GM23248 (cell line): Measurements from ENCODE around the gene SMYD3. TPM values are rescaled to one million over a fixed set of nuclear protein-coding genes. Genes with fewer than 3 reads are reported as not detected.

Experiments
- DNase-seq: peaks from one replicate; pipeline ENCODE4 v3.0.0-alpha.2; 2015
- H2AFZ ChIP-seq: fragments of 200-600 bp; sonication (generic); 2 replicates; pipeline ENCODE4 v1.6.1; 2016; ENCODE audit warnings: antibody characterized with exemption
- H3F3A ChIP-seq: fragments of 200-600 bp; sonication (generic); 2 replicates; pipeline ENCODE4 v1.6.1; 2016; ENCODE audit warnings: mild to moderate bottlenecking, antibody characterized with exemption, mixed run types; ENCODE audit not compliant: insufficient read depth
- H3K27ac ChIP-seq: fragments of 200-600 bp; sonication (generic); 2 replicates; pipeline ENCODE4 v1.5.1; 2016; ENCODE audit warnings: mild to moderate bottlenecking
- H3K27me3 ChIP-seq: fragments of 200-600 bp; sonication (generic); replicated peaks from 2 replicates; pipeline ENCODE4 v1.6.1; 2016; ENCODE audit warnings: mild to moderate bottlenecking; ENCODE audit not compliant: insufficient read depth
- H3K36me3 ChIP-seq: fragments of 200-600 bp; sonication (generic); 2 replicates; pipeline ENCODE4 v1.6.1; 2016; ENCODE audit warnings: low read depth, mild to moderate bottlenecking
- H3K4me1 ChIP-seq: fragments of 200-600 bp; sonication (generic); 2 replicates; pipeline ENCODE4 v1.6.1; 2016; ENCODE audit warnings: mild to moderate bottlenecking; ENCODE audit not compliant: insufficient read depth
- H3K4me2 ChIP-seq: fragments of 200-600 bp; sonication (generic); one replicate; pipeline ENCODE4 v1.6.1; 2016; ENCODE audit warnings: mild to moderate bottlenecking; ENCODE audit not compliant: unreplicated experiment
- H3K4me3 ChIP-seq: fragments of 200-600 bp; sonication (generic); 2 replicates; pipeline ENCODE4 v1.5.1; 2016; ENCODE audit warnings: mild to moderate bottlenecking
- H3K79me2 ChIP-seq: fragments of 200-600 bp; sonication (generic); 2 replicates; pipeline ENCODE4 v1.6.1; 2016; ENCODE audit warnings: mild to moderate bottlenecking; ENCODE audit not compliant: insufficient read depth
- H3K9ac ChIP-seq: fragments of 200-600 bp; sonication (generic); 2 replicates; pipeline ENCODE4 v1.6.1; 2016; ENCODE audit warnings: mild to moderate bottlenecking
- H3K9me2 ChIP-seq: fragments of 200-600 bp; sonication (generic); 2 replicates; pipeline ENCODE4 v1.6.1; 2016; ENCODE audit warnings: mixed run types, mild to moderate bottlenecking, moderate library complexity; ENCODE audit not compliant: insufficient read depth
- H3K9me3 ChIP-seq: fragments of 200-600 bp; sonication (generic); one replicate; pipeline ENCODE4 v1.6.1; 2017; ENCODE audit warnings: low read depth
- H4K20me1 ChIP-seq: fragments of 200-600 bp; sonication (generic); 2 replicates; pipeline ENCODE4 v1.6.0; 2016; ENCODE audit not compliant: insufficient read depth
- EZH2 ChIP-seq: fragments of 200-600 bp; sonication (generic); IDR thresholded peaks from 2 replicates; pipeline ENCODE4 v1.6.1; 2018; ENCODE audit warnings: antibody characterized with exemption, mild to moderate bottlenecking; ENCODE audit not compliant: insufficient read depth, poor library complexity, severe bottlenecking
- EZH2phosphoT487 ChIP-seq: fragments of 200-600 bp; sonication (generic); IDR thresholded peaks from 2 replicates; pipeline ENCODE4 v1.6.1; 2018; ENCODE audit warnings: antibody characterized with exemption, moderate library complexity, mild to moderate bottlenecking, low read depth; ENCODE audit not compliant: insufficient read depth
- WGBS, 2 experiments: methylation state at CpG; one replicate each; pipeline ENCODE4 v1.1.6; 2015 to 2017; ENCODE audit warnings: low lambda C conversion rate in 2 of 2, low coverage in 1 of 2; ENCODE audit errors: missing lambda C conversion rate in 2 of 2; 5-methylcytosine and 5-hydroxymethylcytosine counted together
- in situ Hi-C: fragments of 300-500 bp; cut with MboI; formaldehyde crosslinking; loops from 2 replicates; pipeline ENCODE4 v1.15.0; 2020
- polyA plus RNA-seq: library from polyadenylated mRNA; unstranded; fragments of >200 nt; fragmentation: Nextera tagmentation; extraction: Ambion mirVana; gene quantifications from 2 replicates; pipeline ENCODE4 v1.2.1, GENCODE V29; 2016
- total RNA-seq: library from RNA; depleted of rRNA; stranded (reverse); fragments of >200 nt; shearing (Covaris generic); gene quantifications from 2 replicates; pipeline ENCODE4 v1.2.3, GENCODE V29; 2014

The SMYD3 gene
- total and polyA plus RNA-seq, 2 experiments from 2014 or later: 32.1 to 44.8 TPM

DNA sequence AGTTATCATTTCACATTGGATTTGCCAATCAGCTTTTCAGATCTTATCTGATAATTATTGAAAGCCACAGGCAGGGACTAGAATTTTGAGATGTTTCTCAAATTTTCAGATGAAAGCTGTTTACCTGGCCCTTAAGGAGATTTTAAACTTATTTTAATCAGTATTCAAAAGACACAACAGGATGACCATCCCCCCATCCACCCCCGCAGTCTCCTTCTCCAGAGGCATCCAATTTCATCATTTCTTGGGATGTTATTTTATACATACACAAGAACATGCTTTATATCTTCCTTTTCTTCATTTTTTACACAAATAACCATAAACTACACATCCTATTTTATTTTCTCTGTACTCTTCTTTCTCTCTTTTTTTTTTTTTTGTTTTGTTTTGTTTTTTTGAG, 470.9 kb downstream of the SMYD3 start:
- Histone ChIP-seq H3K4me2 (peak overlapping the region; percentile 6), H4K20me1 (no peaks in the 10 kb centered on the region), H3K9me2 (no peaks in the 10 kb centered on the region), H3K79me2 (no peaks in the 10 kb centered on the region), H2AFZ (no peak overlapping the region; the same call in 1 of the 2 replicates), H3K9me3 (no peaks in the 10 kb centered on the region), H3K9ac (no peak overlapping the region), H3K4me1 (peaks cover 11% of the 10 kb centered on the region; the same call in 1 of the 2 replicates), H3K27ac (no peak overlapping the region), H3K27me3 (no peaks in the 10 kb centered on the region), H3K4me3 (no peak overlapping the region), H3F3A (no peaks in the 10 kb centered on the region), H3K36me3 (no peaks in the 10 kb centered on the region)
- WGBS, 2 experiments: 97 to 100% methylated on average over 1 of the region's 1 CpG
- no peak for TF ChIP-seq EZH2
- TF ChIP-seq EZH2phosphoT487: no peak
- in situ Hi-C loops: no loop called here
- DNase-seq: peak; percentile 26

DNA sequence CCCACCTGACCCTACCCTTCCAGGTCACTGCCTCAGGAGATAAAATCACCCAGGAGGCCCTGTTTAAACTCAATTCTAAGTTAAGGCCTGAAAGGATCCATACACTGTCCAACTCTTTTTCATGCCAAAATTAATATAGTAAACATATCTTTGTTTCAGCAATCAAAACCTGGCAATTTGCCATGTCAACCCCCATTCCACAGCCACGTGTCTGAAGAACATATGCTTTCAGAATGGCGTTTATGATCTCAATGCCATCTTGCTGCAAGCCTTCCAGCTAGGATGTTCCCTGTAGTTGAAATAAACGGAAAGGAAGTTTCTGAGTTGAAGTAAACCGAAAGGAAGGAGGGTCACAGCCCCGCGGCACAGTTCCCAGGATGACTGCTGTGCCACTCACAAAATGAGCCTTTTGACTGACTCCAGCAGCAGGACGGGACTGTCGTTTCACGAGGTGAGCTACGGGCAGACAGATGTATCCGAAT, 472.0 kb downstream of the SMYD3 start:
- peaks cover 11% of the 10 kb centered on the region; the same call in 1 of the 2 replicates for H3K4me1 ChIP-seq
- peak overlapping the region; percentile 61 for H3K9ac ChIP-seq
- H3K9me2 ChIP-seq: no peaks in the 10 kb centered on the region
- peak overlapping the region; percentile 77 for H2AFZ ChIP-seq
- DNase-seq: peak; percentile 48
- no peaks in the 10 kb centered on the region for H3K79me2 ChIP-seq
- TF ChIP-seq EZH2 (no peak), EZH2phosphoT487 (no peak)
- no peaks in the 10 kb centered on the region for H3K27me3 ChIP-seq
- no peaks in the 10 kb centered on the region for H3K36me3 ChIP-seq
- H3K27ac ChIP-seq: no peak overlapping the region
- H3F3A ChIP-seq: no peaks in the 10 kb centered on the region
- peak overlapping the region; percentile 90 for H3K4me2 ChIP-seq
- no peaks in the 10 kb centered on the region for H4K20me1 ChIP-seq
- H3K9me3 ChIP-seq: no peaks in the 10 kb centered on the region
- in situ Hi-C loops: no loop called here
- H3K4me3 ChIP-seq: peak overlapping the region; percentile 68
- 7 to 8% methylated on average over 11 of the region's 11 CpGs for WGBS, 2 experiments

DNA sequence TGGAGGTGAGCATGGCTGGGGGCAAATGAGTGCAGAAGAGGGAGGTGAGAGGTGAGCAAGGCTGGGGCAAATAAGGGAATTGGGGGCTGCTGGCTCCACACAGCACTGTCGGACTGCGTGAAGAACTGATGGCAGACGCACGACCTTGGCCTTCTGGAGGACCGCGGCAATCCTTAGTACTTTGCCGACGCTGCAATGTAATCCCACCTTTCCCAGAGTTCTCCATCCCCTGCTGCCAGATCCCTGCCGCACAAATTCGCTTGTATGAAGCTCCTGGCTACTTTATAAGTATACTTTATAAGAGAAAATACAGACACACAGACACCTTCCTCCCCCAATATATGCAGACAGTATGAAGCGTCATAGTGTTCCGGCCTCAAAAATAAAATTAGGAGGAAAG, 472.4 kb downstream of the SMYD3 start:
- no peaks in the 10 kb centered on the region for H3K36me3 ChIP-seq
- 82% methylated on average over 12 of the region's 12 CpGs for WGBS, 2 experiments
- H4K20me1 ChIP-seq: no peaks in the 10 kb centered on the region
- H2AFZ ChIP-seq: 0 out of 2 replicates have a peak overlapping the region, but pooled peaks have one; percentile 77
- no peaks in the 10 kb centered on the region for H3K79me2 ChIP-seq
- peak overlapping the region; percentile 90 for H3K4me2 ChIP-seq
- peaks cover 11% of the 10 kb centered on the region; the same call in 1 of the 2 replicates for H3K4me1 ChIP-seq
- in situ Hi-C loops: no loop called here
- no peaks in the 10 kb centered on the region for H3F3A ChIP-seq
- DNase-seq: no peak
- H3K9me2 ChIP-seq: no peaks in the 10 kb centered on the region
- no peaks in the 10 kb centered on the region for H3K27me3 ChIP-seq
- H3K4me3 ChIP-seq: peak overlapping the region; percentile 68; the same call in 1 of the 2 replicates
- H3K9me3 ChIP-seq: no peaks in the 10 kb centered on the region
- peak overlapping the region; percentile 61 for H3K9ac ChIP-seq
- TF ChIP-seq EZH2phosphoT487 (no peak), EZH2 (no peak)
- no peak overlapping the region for H3K27ac ChIP-seq

- no peak overlapping the region for H3K9ac ChIP-seq
- H3K4me3 ChIP-seq: no peak overlapping the region
- H3K79me2 ChIP-seq: no peaks in the 10 kb centered on the region
- no peak overlapping the region for H3K4me2 ChIP-seq
- DNase-seq: no peak
- H3K9me3 ChIP-seq: no peaks in the 10 kb centered on the region
- H3K27ac ChIP-seq: no peak overlapping the region
- H3K9me2 ChIP-seq: no peaks in the 10 kb centered on the region
- H3K27me3 ChIP-seq: no peaks in the 10 kb centered on the region
- H3K36me3 ChIP-seq: no peaks in the 10 kb centered on the region
- TF ChIP-seq EZH2: no peak
- TF ChIP-seq EZH2phosphoT487: no peak
- whole genome bisulfite sequencing, 2 experiments: 96 to 97% methylated on average over 1 of the region's 1 CpG
- peaks cover 11% of the 10 kb centered on the region; the same call in 1 of the 2 replicates for H3K4me1 ChIP-seq
- H4K20me1 ChIP-seq: no peaks in the 10 kb centered on the region
- in situ Hi-C loops: no loop called here
- no peak overlapping the region for H2AFZ ChIP-seq
- no peaks in the 10 kb centered on the region for H3F3A ChIP-seq
Observed at GRCh38 chr1:246032984-246033383, 474.1 kb downstream of the SMYD3 start.
